Left ventricle myocardium superior (tissue), 1 donor: ENCODE results near the gene IFI30. TPM values are rescaled to one million over a fixed set of nuclear protein-coding genes. Genes with fewer than 3 reads are reported as not detected.
A peak's percentile ranks its signal among the peaks of the same experiment; 100 is the strongest.

Source experiments
- ATAC-seq: fragments of 200-7000 bp; cut with Tn5 transposase; one replicate; pipeline ENCODE4 v1.9.1; 2020; ENCODE audit warnings: mild to moderate bottlenecking, moderate library complexity
- DNase-seq: peaks from one replicate; pipeline ENCODE4 v3.0.0-alpha.2; 2020
- intact Hi-C: fragments of 100-400 bp; cut with micrococcal nuclease; formaldehyde crosslinking; loops from one replicate; pipeline ENCODE4 v1.11.0; 2022
- long read RNA-seq: library from polyadenylated mRNA; unstranded; transcript quantifications from one replicate; pipeline ENCODE4 v2.0.0, GENCODE V29; 2021
- total RNA-seq: library from RNA; stranded (reverse); fragmentation: NEBNext Ultra II Directional; extraction: Animal tissue kit (Norgen Biotek cat#: 25700); gene quantifications from one replicate; pipeline ENCODE4 v1.2.1, GENCODE V29; 2021
- donor health status: DM: no; HTN: yes; CAD: no; lungs with severe emphysema.

Gene IFI30
- total RNA-seq: 20.6 TPM
- long read RNA-seq, transcript IFI30-201 (7 exons, 1,134 nt): major isoform, 23 of 25 reads
- long read RNA-seq, partial matches to known transcripts: 1 of 25 reads
- long read RNA-seq, other reads (novel, unspliced or antisense): 1 of 25 reads

GRCh38 chr19:18173572-18174288 lies at the start of gene IFI30:
IFI30 (plus strand) TSS chr19:18173813; CDS start chr19:18173842, 29 bp downstream.
- DNase-seq: peak; percentile 85
- peak; percentile 83 for ATAC-seq
- intact Hi-C loops: no loop called here

DNA sequence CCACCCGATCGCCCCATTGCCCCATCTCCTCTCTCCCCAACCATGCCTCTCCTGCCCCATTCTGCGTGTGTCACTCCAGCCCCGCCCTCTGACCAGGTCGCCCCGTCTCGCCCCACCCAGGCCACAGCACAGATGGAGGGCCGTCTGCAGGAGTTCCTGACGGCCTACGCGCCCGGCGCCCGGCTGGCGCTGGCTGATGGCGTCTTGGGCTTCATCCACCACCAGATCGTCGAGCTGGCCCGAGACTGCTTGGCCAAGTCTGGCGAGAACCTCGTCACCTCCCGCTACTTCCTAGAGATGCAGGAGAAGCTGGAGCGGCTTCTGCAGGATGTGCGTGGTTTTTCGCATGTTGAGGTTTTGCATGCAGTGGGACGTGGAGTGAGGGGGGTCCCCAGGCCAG lies 49.8 kb upstream of the IFI30 start:
- DNase-seq (no peak), ATAC-seq (peak; percentile 17)

DNA sequence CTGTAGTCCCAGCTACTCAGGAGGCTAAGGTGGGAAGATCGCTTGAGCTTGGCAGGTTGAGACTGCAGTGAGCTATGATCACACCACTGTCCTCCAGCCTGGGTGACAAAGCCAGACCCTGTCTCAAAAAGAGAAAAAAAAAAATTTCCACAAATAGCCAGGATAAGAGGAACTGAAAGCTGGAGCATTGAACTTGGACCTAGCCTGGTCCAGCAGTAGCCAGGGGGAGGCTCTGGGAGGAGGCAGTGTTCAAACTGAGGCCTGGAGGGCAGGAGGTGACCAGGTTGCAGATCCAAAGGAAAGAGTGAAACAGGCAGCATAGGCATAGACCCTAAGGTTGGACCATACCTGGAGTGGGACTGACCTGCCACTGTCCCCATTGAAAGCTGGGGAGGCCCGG lies 47.5 kb upstream of the IFI30 start:
- no peak for DNase-seq
- ATAC-seq: no peak
- intact Hi-C loops: no loop called here

More for the DNA sequence above, 49.8 kb upstream of the IFI30 start:
- intact Hi-C loops: no loop called here

DNA sequence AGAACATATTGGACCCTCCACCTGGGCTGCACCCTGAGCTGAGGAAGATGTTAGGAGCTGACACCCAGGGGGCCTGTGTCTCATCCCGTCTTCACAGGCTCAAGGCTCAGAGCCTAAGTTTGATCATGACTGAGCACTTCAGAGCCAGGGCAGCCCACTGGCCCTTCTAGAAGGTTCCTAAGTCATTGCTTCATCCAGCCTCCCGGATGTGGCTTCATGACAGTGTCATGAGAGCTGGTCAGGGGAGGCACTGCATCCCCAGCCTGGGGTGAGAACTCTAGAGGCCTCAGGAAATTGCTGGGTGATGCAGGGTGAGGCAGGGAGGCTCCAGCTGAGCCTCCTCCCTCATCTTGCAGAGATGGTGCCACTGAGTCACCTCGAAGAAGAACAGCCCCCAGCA lies 45.6 kb upstream of the IFI30 start:
- ATAC-seq: no peak
- DNase-seq: no peak
- intact Hi-C loops: no loop called here

DNA sequence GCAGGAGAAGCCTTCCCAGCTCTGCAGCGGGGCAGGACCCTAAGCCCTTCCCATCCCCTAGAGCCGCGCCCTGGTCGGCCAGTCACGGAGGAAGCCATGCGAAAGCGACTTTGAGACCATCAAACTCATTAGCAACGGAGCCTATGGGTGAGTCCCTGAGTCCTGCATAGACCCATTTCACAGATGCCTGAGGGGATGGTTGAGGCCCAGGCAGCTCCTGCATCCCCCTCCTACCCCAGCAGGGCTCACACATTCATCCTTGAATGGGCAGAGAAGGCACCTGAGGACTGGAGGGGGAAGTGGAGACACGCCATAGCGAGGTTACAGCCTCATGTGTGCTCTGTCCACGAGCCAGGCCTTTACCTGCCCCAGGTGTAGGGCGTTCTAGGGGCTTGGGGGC lies 44.8 kb upstream of the IFI30 start:
- DNase-seq (no peak), ATAC-seq (no peak)
- intact Hi-C loops: no loop called here

GRCh38 chr19:18130523-18131242 lies 42.9 kb upstream of the IFI30 start:
- intact Hi-C loops: no loop called here
- DNase-seq: no peak

GRCh38 chr19:18131841-18132596 lies 41.6 kb upstream of the IFI30 start:
- intact Hi-C loops: no loop called here
- DNase-seq: no peak
- ATAC-seq: no peak

More at GRCh38 chr19:18130523-18131242, 42.9 kb upstream of the IFI30 start:
- ATAC-seq: no peak

DNA sequence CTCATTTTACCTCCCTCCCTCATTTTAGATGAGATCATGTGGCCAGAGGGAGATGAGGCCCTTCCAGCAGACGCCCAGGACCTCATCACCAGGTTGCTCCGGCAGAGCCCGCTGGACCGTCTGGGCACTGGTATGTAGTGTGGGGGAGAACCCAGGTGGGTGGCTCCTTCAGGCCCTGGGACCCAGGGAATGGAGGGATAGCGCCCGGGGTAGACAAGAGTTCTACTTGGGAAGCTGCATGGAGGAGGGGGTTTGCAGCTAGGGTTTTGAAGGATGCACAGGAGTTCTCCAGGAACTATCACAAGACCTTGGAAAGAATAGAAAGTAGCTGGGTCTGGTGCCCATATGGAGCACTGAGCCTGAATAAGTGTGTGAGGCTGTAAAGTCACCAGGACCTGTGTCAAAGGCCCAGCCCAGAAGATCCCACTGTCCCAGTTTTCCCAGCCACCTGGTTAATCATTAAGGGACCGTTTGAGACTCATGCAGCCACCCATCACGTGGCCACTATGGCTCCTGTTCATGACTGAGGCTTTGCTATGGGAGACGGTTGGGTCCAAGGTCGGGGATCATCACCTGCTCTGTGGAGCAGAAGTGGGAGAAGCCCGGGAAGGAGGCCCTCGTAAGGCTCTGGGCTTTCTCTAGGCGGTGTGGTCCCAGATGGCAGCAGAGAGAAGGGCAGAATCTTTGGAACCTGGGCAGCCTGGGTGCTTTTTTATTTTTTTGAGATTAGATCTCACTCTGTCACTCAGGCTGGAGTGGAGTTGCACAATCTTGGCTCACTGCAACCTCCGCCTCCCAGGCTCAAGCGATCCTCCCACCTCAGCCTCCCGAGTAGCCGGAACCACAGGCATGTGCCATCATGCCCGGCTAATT lies 37.7 kb upstream of the IFI30 start:
- no peak for DNase-seq
- no peak for ATAC-seq
- intact Hi-C loops: no loop called here

DNA sequence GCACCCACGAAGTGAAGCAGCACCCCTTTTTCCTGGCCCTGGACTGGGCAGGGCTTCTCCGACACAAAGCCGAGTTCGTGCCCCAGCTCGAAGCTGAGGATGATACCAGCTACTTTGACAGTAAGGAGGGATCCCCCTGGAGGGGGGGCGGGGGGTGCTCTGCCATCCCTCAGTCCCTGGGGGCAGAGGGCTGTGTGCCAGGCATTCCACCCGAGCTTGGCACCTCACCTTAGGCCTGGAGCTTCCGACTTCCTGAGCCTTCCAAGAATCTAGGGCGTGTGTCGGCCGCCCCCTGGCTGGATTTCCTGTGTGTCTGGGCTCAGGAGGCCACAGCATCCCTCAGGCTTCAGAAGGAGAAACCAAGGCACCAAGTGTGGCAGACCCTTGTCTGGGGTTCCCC lies 36.4 kb upstream of the IFI30 start:
- ATAC-seq (no peak), DNase-seq (no peak)
- intact Hi-C loops: no loop called here

DNA sequence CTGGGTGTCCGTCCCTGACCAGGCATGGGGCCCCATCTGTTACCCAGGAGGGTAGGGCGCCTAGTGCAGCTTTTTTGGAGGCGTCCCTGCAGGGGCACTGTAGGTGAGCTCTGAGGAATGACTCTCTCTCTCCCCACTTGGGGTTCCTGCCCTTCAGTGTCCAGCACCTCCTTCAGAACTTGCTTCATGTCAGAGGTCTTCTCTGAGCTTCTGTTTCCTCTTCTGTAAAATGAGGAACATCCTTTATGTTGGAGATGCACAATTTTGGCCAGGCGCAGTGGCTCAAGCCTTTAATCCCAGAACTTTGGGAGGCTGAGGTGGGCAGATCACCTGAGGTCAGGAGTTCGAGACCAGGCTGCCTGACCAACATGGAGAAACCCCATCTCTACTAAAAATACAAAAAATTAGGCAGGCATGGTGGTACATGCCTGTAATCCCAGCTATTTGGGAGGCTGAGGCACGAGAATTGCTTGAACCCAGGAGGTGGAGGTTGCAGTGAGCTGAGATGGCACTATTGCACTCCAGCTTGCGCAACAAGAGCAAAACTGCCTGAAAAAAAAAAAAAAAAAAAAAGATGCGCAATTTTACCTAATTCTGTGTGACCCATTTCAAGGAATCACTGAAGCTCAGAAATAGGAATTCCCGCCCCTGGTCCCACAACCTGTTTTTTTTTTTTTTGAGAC lies 35.8 kb upstream of the IFI30 start:
- ATAC-seq: no peak
- intact Hi-C loops: no loop called here
- no peak for DNase-seq

- ATAC-seq (no peak), DNase-seq (no peak)
- intact Hi-C loops: no loop called here
These were observed 33.1 kb upstream of the IFI30 start for GRCh38 chr19:18140473-18140872.

DNA sequence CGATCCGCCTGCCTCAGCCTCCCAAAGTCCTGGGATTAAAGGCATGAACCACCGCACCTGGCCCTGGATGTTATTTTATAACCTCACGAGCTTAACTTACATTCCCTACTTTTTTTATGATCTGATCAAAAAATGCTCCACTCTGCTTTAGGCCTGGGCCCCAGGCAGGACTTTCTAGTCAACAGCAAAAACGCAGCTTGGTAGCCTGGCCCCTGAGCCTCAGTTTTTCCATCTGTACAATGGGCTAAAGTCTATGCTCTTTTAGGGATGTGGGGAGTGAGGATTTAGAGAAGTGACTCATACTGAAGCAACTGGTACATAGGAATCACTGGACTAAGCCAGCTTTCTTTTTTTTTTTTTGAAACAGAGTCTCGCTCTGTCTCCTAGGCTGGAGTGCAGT lies 32.6 kb upstream of the IFI30 start:
- intact Hi-C loops: no loop called here
- no peak for ATAC-seq
- DNase-seq: no peak

GRCh38 chr19:18143902-18144301 lies 29.7 kb upstream of the IFI30 start:
- intact Hi-C loops: no loop called here
- no peak for DNase-seq
- no peak for ATAC-seq

DNA sequence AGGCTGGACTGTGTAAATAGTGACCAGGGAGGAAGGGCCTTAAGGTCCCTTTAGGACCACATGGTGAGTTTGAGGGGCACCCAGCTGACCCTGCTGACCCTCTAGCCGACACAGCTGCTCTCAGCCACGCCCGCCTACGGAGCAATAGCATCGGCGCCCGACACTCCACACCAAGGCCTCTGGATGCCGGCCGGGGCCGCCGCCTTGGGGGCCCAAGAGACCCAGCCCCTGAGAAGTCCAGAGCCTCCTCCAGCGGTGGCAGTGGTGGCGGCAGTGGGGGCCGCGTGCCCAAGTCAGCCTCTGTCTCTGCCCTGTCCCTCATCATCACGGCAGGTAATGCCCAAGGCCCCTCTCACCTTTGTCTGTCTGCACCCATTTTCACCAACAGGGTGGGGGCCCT lies 29.3 kb upstream of the IFI30 start:
- no peak for DNase-seq
- intact Hi-C loops: no loop called here
- no peak for ATAC-seq

GRCh38 chr19:18144906-18145305 lies 28.7 kb upstream of the IFI30 start:
- intact Hi-C loops: no loop called here
- no peak for DNase-seq

GRCh38 chr19:18145391-18145999 lies 28.1 kb upstream of the IFI30 start:
- intact Hi-C loops: no loop called here
- ATAC-seq (no peak), DNase-seq (no peak)

More at GRCh38 chr19:18144906-18145305, 28.7 kb upstream of the IFI30 start:
- no peak for ATAC-seq

DNA sequence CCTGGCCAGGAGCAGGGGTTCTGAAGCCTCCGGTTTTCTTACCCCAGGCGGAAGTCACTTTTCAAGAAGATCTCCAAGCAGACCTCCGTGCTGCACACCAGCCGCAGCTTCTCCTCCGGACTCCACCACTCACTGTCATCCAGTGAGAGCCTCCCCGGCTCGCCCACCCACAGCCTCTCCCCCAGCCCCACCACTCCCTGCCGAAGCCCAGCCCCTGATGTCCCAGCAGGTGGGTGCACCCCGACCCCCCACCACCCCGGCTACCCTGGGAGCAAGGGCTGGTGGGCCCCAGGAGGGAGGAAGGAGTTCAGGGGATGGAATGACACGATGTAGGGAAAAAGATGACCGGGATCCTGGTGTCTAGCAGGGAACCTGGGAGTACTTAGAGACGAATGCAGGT lies 26.2 kb upstream of the IFI30 start:
- intact Hi-C loops: no loop called here
- no peak for ATAC-seq
- no peak for DNase-seq

DNA sequence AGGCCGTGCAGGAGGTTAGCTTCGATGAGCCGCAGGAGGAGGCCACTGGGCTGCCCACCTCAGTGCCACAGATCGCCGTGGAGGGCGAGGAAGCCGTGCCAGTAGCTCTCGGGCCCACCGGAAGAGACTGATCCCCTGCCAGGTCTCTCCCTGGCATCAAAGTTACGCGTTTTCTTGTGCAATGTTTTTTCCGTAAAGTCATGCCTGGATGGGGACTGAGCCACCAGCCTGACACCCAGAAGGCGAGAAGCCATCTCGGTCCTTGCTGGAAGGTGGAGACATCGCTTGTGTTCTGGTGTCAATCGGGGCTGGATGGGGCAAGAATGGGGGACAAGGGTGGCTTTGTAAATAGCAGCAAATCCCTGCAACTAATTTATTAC lies 24.0 kb upstream of the IFI30 start:
- DNase-seq (no peak), ATAC-seq (no peak)
- intact Hi-C loops: no loop called here
